ENCODE data around the gene STX18. TPM values are rescaled to one million over a fixed set of nuclear protein-coding genes. Genes with fewer than 3 reads are reported as not detected.

STX18 gene
- total and polyA plus RNA-seq, 2 of the 13 experiments (the other 11 are each of a cell fraction or from before 2014, with no cell fraction given) = 23.9 to 37.1 TPM

- TF ChIP-seq, protein P1, sequence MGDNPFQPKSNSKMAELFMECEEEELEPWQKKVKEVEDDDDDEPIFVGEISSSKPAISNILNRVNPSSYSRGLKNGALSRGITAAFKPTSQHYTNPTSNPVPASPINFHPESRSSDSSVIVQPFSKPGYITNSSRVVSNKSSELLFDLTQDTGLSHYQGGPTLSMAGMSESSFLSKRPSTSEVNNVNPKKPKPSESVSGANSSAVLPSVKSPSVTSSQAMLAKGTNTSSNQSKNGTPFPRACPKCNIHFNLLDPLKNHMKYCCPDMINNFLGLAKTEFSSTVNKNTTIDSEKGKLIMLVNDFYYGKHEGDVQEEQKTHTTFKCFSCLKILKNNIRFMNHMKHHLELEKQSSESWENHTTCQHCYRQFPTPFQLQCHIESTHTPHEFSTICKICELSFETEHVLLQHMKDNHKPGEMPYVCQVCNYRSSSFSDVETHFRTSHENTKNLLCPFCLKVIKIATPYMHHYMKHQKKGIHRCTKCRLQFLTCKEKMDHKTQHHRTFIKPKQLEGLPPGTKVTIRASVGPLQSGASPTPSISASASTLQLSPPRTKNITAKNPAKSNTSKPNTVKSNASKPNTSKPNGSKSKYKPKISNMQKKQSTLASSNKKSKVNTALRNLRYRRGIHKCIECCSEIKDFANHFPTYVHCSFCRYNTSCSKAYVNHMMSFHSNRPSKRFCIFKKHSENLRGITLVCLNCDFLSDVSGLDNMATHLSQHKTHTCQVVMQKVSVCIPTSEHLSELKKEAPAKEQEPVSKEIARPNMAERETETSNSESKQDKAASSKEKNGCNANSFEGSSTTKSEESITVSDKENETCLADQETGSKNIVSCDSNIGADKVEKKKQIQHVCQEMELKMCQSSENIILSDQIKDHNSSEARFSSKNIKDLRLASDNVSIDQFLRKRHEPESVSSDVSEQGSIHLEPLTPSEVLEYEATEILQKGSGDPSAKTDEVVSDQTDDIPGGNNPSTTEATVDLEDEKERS (CRISPR knock-in tag; IDR thresholded peaks at IDR 0.05) = peak; percentile 88
- TF ChIP-seq MBNL3 (CRISPR knock-in tag; conservative IDR thresholded peaks at IDR 0.05) (no peak), HMGXB3 (CRISPR knock-in tag; IDR thresholded peaks at IDR 0.05; ENCODE audit: borderline replicate concordance) (peak; percentile 93), MAFK (conservative IDR thresholded peaks at IDR 0.05 in 1 of 2, IDR thresholded peaks at IDR 0.05 in 1 of 2; ENCODE audit: low read length in 2 of 2) (peak in 1 of 2 experiments; percentile 44; a peak in 1 of 4 replicates), HNRNPK (IDR thresholded peaks at IDR 0.05; ENCODE audit: low read depth, low read length, poor library complexity, severe bottlenecking) (peak; percentile 82), ZNF644 (CRISPR knock-in tag; IDR thresholded peaks at IDR 0.05; ENCODE audit: low read depth) (peak; percentile 65), SALL2 (CRISPR knock-in tag; IDR thresholded peaks at IDR 0.05) (peak; percentile 99), ARNT2 (CRISPR knock-in tag; IDR thresholded peaks at IDR 0.05; ENCODE audit: low read depth) (peak; percentile 95), NCOA5 (CRISPR knock-in tag; IDR thresholded peaks at IDR 0.05) (no peak), GZF1 (CRISPR knock-in tag; IDR thresholded peaks at IDR 0.05) (peak; percentile 91), ZBTB42 (CRISPR knock-in tag; IDR thresholded peaks at IDR 0.05) (peak; percentile 75), IRF2 (CRISPR knock-in tag; IDR thresholded peaks at IDR 0.05) (peak; percentile 98), ISX (CRISPR knock-in tag; conservative IDR thresholded peaks at IDR 0.05) (no peak), RBM39 (IDR thresholded peaks at IDR 0.05; ENCODE audit: low read depth, low read length, poor library complexity, severe bottlenecking) (peak; percentile 98), ZNF343 (CRISPR knock-in tag; IDR thresholded peaks at IDR 0.05) (peak; percentile 89), SAP130 (CRISPR knock-in tag; IDR thresholded peaks at IDR 0.05; ENCODE audit: low read depth) (peak; percentile 98), ZC3H4 (CRISPR knock-in tag; IDR thresholded peaks at IDR 0.05; ENCODE audit: borderline replicate concordance) (no peak), ARNTL (CRISPR knock-in tag; IDR thresholded peaks at IDR 0.05) (peak; percentile 89)
- TF ChIP-seq, protein P2, sequence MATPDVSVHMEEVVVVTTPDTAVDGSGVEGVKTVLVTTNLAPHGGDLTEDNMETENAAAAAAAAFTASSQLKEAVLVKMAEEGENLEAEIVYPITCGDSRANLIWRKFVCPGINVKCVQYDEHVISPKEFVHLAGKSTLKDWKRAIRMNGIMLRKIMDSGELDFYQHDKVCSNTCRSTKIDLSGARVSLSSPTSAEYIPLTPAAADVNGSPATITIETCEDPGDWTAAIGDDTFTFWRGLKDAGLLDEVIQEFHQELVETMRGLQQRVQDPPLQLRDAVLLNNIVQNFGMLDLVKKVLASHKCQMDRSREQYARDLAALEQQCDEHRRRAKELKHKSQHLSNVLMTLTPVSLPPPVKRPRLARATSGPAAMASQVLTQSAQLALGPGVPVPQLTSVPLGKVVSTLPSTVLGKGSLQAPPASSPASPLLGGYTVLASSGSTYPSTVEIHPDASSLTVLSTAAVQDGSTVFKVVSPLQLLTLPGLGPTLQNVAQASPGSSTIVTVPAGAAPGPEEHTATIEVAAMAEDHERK (CRISPR knock-in tag; IDR thresholded peaks at IDR 0.05; ENCODE audit: low read depth) = peak; percentile 80
- TF ChIP-seq, protein P3, sequence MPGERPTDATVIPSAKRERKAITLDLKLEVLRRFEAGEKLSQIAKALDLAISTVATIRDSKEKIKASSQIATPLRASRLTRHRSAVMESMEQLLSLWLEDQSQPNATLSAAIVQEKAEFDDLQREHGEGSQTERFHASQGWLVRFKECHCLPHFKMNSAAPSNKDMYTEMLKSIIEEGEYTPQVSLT (CRISPR knock-in tag; IDR thresholded peaks at IDR 0.05; ENCODE audit: borderline replicate concordance, low read depth) = no peak
Measured at GRCh38 chr4:4541661-4542570, at the start of gene STX18 (continued).

Measured in HepG2 (cell line).